ENCODE results near the gene SBF2. TPM values are rescaled to one million over a fixed set of nuclear protein-coding genes. Genes with fewer than 3 reads are reported as not detected.

Gene SBF2
- total RNA-seq, 2 experiments from 2014 or later = 15.8 to 18.6 TPM

DNA sequence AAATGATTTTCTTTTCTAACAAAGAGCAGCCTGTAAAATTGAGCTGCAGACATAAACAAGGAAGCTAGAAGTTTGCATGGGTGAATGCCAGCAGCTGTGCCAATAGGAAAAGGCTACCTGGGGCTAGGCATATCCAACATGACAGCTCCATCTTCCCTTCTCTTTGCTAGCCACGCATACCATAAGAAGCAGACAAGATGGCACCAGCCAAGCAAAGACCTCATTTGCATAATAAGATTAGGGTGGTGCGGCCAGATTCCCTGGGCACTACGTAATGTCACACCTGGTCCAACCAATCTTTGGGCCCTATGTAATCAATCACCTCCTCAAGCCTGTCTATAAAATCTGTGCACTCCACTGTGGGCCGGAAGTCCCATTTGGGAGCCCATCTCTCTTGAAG is 521.8 kb downstream of the SBF2 start:
- H3K9me3 Mint-ChIP-seq = peaks cover 3% of the 10 kb centered on the region
- H3K36me3 Mint-ChIP-seq = no peaks in the 10 kb centered on the region
- no peaks in the 10 kb centered on the region for H3K27me3 Mint-ChIP-seq
- ATAC-seq (ENCODE audit: low read depth) (no peak), DNase-seq (no peak)
- H3K4me3 Mint-ChIP-seq = no peak overlapping the region
- POLR2A ChIA-PET = no interaction called here
- no peak overlapping the region for H3K27ac Mint-ChIP-seq
- peaks cover 3% of the 10 kb centered on the region for H3K4me1 Mint-ChIP-seq

- POLR2A ChIA-PET = no interaction called here
- H3K27ac Mint-ChIP-seq = no peak overlapping the region
Measured at GRCh38 chr11:9771071-9771511, 522.9 kb downstream of the SBF2 start.

DNA sequence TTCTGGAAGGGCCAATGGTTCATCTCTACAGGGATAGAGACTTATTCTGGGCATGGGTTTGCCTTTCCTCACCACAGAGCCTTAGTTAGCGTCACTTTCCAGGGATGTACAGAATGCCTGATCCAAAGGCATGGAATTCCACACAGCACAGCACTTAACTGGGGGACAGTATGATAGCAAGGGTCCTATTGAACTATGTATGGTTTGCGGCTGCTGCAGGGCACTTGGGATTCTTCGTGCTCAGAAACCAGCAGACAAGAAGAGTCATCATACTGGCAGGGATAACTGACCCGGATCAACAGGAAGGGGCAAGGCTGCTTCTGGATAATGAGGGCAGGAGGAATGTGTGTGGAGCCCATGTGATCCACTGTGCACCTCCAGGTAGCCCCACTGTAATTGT is 524.4 kb downstream of the SBF2 start:
- Mint-ChIP-seq H3K36me3 (no peaks in the 10 kb centered on the region), H3K9me3 (peaks cover 3% of the 10 kb centered on the region), H3K4me3 (no peak overlapping the region), H3K4me1 (peaks cover 3% of the 10 kb centered on the region), H3K27ac (no peak overlapping the region), H3K27me3 (no peaks in the 10 kb centered on the region)
- ATAC-seq (ENCODE audit: low read depth) = no peak
- no peak for DNase-seq
- POLR2A ChIA-PET = no interaction called here

More at GRCh38 chr11:9771071-9771511, 522.9 kb downstream of the SBF2 start:
- peaks cover 3% of the 10 kb centered on the region for H3K9me3 Mint-ChIP-seq
- H3K4me3 Mint-ChIP-seq = no peak overlapping the region
- DNase-seq (no peak), ATAC-seq (ENCODE audit: low read depth) (no peak)
- H3K4me1 Mint-ChIP-seq = peaks cover 3% of the 10 kb centered on the region
- no peaks in the 10 kb centered on the region for H3K27me3 Mint-ChIP-seq
- no peaks in the 10 kb centered on the region for H3K36me3 Mint-ChIP-seq

- peaks cover 3% of the 10 kb centered on the region for H3K9me3 Mint-ChIP-seq
- H3K4me1 Mint-ChIP-seq = peaks cover 7% of the 10 kb centered on the region
- no peaks in the 10 kb centered on the region for H3K36me3 Mint-ChIP-seq
- no peaks in the 10 kb centered on the region for H3K27me3 Mint-ChIP-seq
- H3K27ac Mint-ChIP-seq = no peak overlapping the region
- POLR2A ChIA-PET = no interaction called here
- no peak for DNase-seq
- no peak overlapping the region for H3K4me3 Mint-ChIP-seq
- ATAC-seq (ENCODE audit: low read depth) = no peak
Measured at GRCh38 chr11:9765320-9766101, 528.5 kb downstream of the SBF2 start.

DNA sequence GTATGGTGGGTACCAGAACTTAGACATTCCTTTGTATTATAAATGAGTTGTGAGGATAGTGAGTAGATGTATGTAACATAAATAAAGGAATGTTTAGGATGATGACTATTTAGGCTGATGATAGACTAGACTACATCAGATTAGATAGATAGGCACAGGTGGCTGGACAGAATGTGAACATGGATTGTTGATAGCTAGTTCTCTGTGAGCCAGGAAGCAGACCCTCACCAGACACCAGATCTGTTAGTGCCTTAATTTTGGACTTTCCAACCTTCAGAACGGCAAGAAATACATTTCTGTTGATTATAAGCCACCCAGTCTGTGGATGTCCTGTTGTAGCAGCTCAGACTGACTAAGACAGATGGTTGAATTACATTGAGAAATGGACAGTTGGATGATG is 530.7 kb downstream of the SBF2 start:
- Mint-ChIP-seq H3K4me1 (peaks cover 21% of the 10 kb centered on the region), H3K27me3 (no peaks in the 10 kb centered on the region), H3K9me3 (no peaks in the 10 kb centered on the region), H3K27ac (no peak overlapping the region), H3K4me3 (no peak overlapping the region), H3K36me3 (no peaks in the 10 kb centered on the region)
- POLR2A ChIA-PET = no interaction called here
- no peak for DNase-seq
- ATAC-seq (ENCODE audit: low read depth) = no peak

GRCh38 chr11:9762531-9762930 is 531.5 kb downstream of the SBF2 start:
- no peaks in the 10 kb centered on the region for H3K27me3 Mint-ChIP-seq
- no peaks in the 10 kb centered on the region for H3K36me3 Mint-ChIP-seq
- POLR2A ChIA-PET = no interaction called here
- H3K9me3 Mint-ChIP-seq = no peaks in the 10 kb centered on the region
- H3K27ac Mint-ChIP-seq = no peak overlapping the region
- no peak overlapping the region for H3K4me3 Mint-ChIP-seq
- ATAC-seq (ENCODE audit: low read depth) = no peak
- peaks cover 24% of the 10 kb centered on the region for H3K4me1 Mint-ChIP-seq
- no peak for DNase-seq

DNA sequence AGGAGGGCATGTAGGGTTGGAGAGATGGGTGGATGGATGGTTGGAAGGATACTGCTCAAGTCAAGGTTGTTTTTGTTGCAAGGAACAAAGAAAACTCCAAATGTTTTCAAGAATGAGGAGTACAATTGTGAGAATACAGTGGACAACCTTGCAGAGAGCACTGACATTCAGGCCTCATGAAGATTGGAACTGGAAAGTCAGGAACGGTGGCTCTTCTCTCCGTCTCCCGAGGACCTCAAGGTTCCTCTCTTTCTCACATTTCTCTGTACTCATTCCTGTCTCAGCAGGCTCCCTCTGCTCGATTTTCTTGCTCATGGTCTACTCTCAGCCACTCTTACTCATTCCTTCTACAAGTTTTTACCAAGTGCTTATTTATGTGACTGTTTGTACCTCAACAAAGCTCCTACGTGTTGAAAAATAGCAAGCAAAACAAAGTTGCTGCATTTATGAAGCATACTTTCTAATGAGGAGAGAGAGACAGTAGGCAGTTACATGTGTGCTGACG is 532.5 kb downstream of the SBF2 start:
- no peaks in the 10 kb centered on the region for H3K36me3 Mint-ChIP-seq
- no peak for ATAC-seq (ENCODE audit: low read depth)
- POLR2A ChIA-PET = no interaction called here
- H3K27me3 Mint-ChIP-seq = no peaks in the 10 kb centered on the region
- H3K4me3 Mint-ChIP-seq = no peak overlapping the region
- no peak for DNase-seq
- no peaks in the 10 kb centered on the region for H3K9me3 Mint-ChIP-seq
- H3K4me1 Mint-ChIP-seq = peaks cover 26% of the 10 kb centered on the region
- H3K27ac Mint-ChIP-seq = no peak overlapping the region

- H3K4me1 Mint-ChIP-seq = peaks cover 33% of the 10 kb centered on the region
- no peaks in the 10 kb centered on the region for H3K27me3 Mint-ChIP-seq
- ATAC-seq (ENCODE audit: low read depth) (no peak), DNase-seq (no peak)
- no peak overlapping the region for H3K4me3 Mint-ChIP-seq
- POLR2A ChIA-PET = interaction anchor here (2.6 kb wide), 1 partner anchor 543 kb away, joined by 10 read pairs; no protein-coding TSS in a partner anchor
- no peaks in the 10 kb centered on the region for H3K9me3 Mint-ChIP-seq
- no peaks in the 10 kb centered on the region for H3K36me3 Mint-ChIP-seq
- H3K27ac Mint-ChIP-seq = no peak overlapping the region
Measured at GRCh38 chr11:9760193-9760575, 533.8 kb downstream of the SBF2 start.

GRCh38 chr11:9759519-9760192 is 534.4 kb downstream of the SBF2 start:
- Mint-ChIP-seq H3K27me3 (no peaks in the 10 kb centered on the region), H3K9me3 (no peaks in the 10 kb centered on the region), H3K4me1 (peaks cover 33% of the 10 kb centered on the region), H3K36me3 (no peaks in the 10 kb centered on the region), H3K4me3 (peak overlapping the region; percentile 54), H3K27ac (peak overlapping the region; percentile 75)
- DNase-seq (peak; percentile 69), ATAC-seq (ENCODE audit: low read depth) (peak; percentile 76)
- POLR2A ChIA-PET = interaction anchor here (0.6 to 2.6 kb wide), 2 partner anchors 544 to 546 kb away, joined by 3 to 10 read pairs; partner anchors contain the start of gene ADM

GRCh38 chr11:9758637-9759518 is 535.1 kb downstream of the SBF2 start:
- Mint-ChIP-seq H3K27me3 (no peaks in the 10 kb centered on the region), H3K4me1 (peaks cover 29% of the 10 kb centered on the region), H3K36me3 (no peaks in the 10 kb centered on the region), H3K9me3 (no peaks in the 10 kb centered on the region), H3K27ac (peak overlapping the region; percentile 75), H3K4me3 (peak overlapping the region; percentile 65)
- POLR2A ChIA-PET = interaction anchor here (0.5 to 2.6 kb wide), 4 partner anchors 544 to 1737 kb away, joined by 3 to 10 read pairs (median 3); partner anchors contain the start of gene ADM
- DNase-seq (peak; percentile 73), ATAC-seq (ENCODE audit: low read depth) (peak; percentile 11)

- DNase-seq (peak; percentile 97), ATAC-seq (ENCODE audit: low read depth) (peak; percentile 83)
- H3K27ac Mint-ChIP-seq = peak overlapping the region; percentile 80
- no peaks in the 10 kb centered on the region for H3K9me3 Mint-ChIP-seq
- H3K4me1 Mint-ChIP-seq = peaks cover 32% of the 10 kb centered on the region
- H3K36me3 Mint-ChIP-seq = no peaks in the 10 kb centered on the region
- POLR2A ChIA-PET = interaction anchor here (0.5 to 2.6 kb wide), 4 partner anchors 86 to 1736 kb away, joined by 3 to 10 read pairs (median 4); no protein-coding TSS in a partner anchor
- H3K27me3 Mint-ChIP-seq = no peaks in the 10 kb centered on the region
- H3K4me3 Mint-ChIP-seq = peak overlapping the region; percentile 81
Measured at GRCh38 chr11:9757809-9758636, 536.0 kb downstream of the SBF2 start.

DNA sequence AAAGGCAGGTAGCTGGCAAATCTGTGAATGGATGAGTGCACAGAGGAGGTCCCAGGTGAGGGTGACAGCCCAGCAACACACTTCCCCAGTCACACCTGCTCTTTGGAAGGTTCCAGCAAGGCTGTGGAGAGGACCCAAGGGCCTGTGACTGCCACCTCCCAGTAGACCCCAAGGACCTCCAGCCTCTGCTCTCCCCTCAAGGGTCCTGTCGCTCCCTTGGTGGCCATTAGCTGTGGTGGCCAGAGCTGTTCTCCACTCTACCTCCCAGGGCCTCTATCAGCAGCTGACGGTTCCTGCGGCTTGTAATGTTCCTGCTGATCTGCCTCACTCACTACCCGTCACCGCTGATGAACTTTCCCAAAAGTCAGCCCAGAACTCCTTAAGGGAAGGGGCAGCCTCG is 537.1 kb downstream of the SBF2 start:
- POLR2A ChIA-PET = no interaction called here
- no peak overlapping the region for H3K27ac Mint-ChIP-seq

More for the DNA sequence above, 537.1 kb downstream of the SBF2 start:
- DNase-seq (no peak), ATAC-seq (ENCODE audit: low read depth) (no peak)
- peaks cover 31% of the 10 kb centered on the region for H3K4me1 Mint-ChIP-seq
- H3K27me3 Mint-ChIP-seq = no peaks in the 10 kb centered on the region
- H3K36me3 Mint-ChIP-seq = no peaks in the 10 kb centered on the region
- no peak overlapping the region for H3K4me3 Mint-ChIP-seq
- H3K9me3 Mint-ChIP-seq = no peaks in the 10 kb centered on the region
